ENCODE data around the gene TRIM41.
"Not testable (repeated sequence)": the region's sequence is repeated elsewhere in the genome, so short reads cannot be mapped to it uniquely, and the experiment has no call there.

The TRIM41 gene

GRCh38 chr5:181259283-181259682, 36.2 kb downstream of the TRIM41 start:
- no peak for DNase-seq

GRCh38 chr5:181259974-181260719, 37.1 kb downstream of the TRIM41 start:
- no peak for DNase-seq

DNA sequence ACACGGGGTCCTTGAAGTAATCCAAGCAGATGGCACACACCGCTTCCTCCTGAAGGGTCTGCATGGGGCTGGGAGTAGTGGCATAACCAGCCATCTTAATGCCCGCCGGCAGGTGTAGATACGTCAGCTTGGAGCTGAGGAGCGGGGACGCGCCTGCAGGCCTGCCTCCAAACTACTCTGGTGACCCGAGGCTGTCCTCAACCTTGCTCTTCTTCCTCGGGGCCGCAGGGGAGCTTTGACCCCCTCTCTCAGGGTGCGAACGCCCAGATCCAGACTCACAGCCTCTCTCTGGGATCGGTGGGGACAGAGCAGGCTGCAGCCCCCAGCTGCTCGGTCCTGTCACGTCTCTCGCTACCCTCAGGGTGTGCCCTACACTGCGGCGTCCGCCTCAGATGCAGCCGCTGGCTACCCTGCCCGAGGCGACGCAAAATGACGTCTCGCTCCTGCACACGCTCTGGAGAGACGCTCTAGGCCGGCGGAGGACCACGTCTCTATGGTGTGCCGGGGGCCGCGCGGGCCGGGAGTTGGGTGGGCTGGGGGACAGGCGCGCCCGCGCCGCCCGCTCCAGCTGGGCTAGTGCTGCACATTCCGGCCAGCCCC, 37.7 kb downstream of the TRIM41 start, which contains the start of gene TRIM52:
TSS of gene TRIM52 (minus strand) at position 424 of the 600 bp plus-strand sequence. CDS start at position 94, 330 bp downstream.
- no peak for DNase-seq

DNA sequence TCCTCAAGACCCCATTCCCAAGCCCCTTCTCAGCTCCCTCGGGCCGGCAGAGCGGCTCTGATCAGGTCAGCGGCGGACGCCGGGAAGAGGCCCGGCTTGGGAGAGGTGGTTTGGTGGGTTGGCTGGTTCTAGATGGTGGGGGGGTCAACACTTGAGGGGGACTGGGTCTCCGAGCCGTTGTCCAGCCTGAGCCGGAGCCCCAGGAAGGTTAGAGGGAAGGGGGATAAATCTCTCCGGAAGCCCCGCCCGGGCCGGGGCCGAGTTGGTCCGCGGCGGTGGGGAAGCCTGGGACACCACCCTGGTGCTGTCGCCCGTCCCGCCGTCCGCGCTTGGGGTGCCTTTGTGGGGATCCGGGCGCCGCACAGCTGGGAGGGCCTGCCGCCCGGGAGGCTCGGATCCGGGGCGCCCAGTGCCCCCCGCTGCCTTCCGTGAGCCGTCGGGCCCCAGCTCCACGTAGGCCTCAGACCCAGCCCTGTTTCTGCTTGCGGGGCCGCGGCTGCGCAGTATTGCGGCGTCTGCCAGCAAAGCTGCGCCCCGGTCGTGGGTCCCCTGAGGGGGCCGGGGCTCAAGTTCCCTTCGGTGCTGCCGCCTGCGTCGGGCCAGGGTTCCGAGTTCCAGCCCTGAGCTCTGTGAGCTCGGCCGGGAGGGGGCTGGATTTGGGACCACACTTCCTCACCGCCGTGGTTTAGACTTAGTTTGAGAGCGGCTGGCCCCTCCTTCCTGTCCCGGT, 38.4 kb downstream of the TRIM41 start:
- no peak for DNase-seq

GRCh38 chr5:181263633-181264032, 40.6 kb downstream of the TRIM41 start:
- DNase-seq: no peak

GRCh38 chr5:181265092-181265671, 42.1 kb downstream of the TRIM41 start:
- no peak for DNase-seq

- DNase-seq: not testable (repeated sequence)
Observed at GRCh38 chr5:181267291-181267904, 44.3 kb downstream of the TRIM41 start.

- DNase-seq: not testable (repeated sequence)
Observed at GRCh38 chr5:181267907-181268306, 44.8 kb downstream of the TRIM41 start.

DNA sequence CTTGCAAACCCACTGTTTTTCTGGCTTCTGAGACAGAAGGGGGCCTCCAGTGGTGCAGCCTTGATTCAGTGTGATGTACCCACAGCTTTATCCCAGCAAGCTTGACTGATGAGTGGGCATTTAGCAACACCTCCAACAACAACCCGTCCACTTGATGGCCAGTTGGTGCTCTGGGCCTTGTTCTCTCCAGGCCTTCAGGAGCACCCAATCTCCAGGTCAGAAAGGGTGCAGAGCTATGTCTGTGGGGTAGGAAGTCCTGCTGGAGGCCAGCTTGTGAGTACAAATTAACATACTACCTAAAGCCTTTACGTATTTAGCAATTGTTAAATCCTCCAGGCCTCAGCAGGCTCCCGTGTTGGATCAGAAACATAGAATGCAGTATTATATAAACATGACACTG, 48.0 kb downstream of the TRIM41 start:
- no peak for DNase-seq

DNA sequence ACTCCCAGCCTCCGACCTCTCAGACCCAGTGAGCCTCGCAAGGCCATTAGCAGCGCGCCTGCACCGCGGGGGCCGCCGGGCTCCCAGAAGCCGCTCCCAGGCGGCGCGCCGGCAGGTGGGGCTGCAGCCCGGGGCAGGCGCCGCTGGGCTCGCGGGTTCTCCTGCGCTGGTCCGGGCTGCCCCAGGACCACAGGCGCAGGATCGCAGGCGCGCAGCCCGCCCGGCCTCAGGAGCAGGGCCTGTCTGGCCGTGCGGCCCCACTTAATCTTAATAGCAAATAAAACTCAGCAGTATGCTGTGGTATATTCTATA, 50.3 kb downstream of the TRIM41 start:
- not testable (repeated sequence) for DNase-seq

DNA sequence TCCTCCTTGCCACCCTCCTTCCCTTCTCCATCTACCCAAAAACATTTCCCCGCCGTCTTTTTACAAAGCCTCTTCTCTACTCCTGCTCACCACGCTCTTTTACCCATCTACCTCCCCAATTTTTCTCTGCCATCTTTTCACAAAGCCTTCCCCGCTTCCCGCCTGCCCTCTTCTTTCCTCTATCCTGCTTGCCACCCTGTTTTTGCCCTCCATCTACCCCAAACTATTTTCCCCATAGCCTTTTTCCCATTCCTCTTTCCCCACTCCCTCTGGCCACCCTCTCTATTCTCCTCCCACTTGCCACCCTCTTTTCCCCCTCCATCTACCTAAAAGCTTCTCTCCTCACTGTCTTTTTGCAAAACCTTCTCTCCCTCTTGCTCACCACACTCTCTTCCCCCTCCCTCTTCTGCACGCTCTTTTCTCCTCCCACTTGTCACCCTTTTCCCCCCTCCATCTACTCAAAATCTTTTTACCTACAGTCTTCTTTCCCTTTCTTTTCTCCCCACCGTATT, 57.2 kb downstream of the TRIM41 start:
- no peak for DNase-seq

DNA sequence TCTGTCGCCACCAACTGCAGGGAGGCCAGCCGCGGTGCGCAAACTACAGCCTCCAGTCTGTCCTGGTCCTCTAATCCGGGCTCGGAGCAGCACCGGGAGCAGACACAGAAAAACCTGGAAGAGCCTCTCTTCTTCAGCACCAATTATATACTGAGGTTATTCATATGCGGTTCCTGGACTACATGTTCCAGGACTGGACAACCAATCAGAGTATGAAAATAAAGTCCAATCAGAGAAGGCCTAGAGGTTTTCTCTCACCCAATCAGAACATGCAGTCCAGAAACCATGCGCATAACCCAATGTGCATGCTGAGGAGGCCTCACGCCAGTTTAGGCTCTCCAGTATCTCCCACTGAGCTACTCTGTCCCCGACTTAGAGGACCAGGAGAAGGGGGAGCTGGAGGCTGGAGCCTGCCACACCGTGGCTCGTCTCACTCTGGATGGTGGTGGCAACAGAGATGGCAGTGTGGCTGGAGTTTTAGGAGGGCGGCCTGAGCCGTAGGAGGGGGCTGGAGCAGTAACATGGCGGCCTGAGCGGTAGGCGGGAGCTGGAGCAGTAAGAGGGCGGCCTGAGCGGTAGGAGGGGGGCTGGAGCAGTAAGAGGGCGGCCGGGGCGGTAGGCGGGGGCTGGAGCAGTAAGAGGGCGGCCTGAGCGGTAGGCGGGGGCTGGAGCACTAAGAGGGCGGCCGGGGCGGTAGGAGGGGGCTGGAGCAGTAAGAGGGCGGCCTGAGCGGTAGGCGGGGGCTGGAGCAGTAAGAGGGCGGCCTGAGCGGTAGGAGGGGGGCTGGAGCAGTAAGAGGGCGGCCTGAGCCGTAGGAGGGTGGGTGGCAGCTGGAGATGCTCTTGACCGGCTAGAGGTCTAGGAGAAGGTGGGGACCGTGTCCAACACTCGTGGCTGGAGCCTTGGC, 58.2 kb downstream of the TRIM41 start:
- no peak for DNase-seq

- DNase-seq: no peak
Observed at GRCh38 chr5:181281984-181282316, 58.9 kb downstream of the TRIM41 start.

GRCh38 chr5:181282415-181282814, 59.3 kb downstream of the TRIM41 start:
- DNase-seq: not testable (repeated sequence)

DNA sequence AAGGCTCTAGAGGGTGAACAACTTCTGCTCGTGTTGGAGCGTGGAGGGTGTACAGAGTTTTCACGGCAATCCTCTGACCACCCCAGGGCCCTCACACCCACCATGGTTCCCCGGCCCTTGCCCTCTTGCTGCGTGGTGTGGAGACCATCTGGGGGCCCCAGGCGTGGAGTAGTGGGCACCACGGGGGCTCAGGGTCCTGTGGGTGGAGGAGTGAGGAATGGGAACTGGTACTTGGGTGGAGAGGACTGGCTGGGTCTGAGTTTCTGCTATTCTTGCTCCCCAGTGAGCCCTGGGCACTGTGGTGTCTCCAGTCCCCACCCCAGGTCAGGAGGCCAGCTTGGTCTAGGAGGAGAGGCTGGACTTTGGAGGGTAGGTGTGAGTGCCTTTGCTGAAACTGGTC, 59.8 kb downstream of the TRIM41 start:
- DNase-seq: no peak

GRCh38 chr5:181283347-181283746, 60.3 kb downstream of the TRIM41 start:
- no peak for DNase-seq

- DNase-seq: not testable (repeated sequence)
Observed at GRCh38 chr5:181283841-181284755, 61.0 kb downstream of the TRIM41 start.
